Amniotic stem cell (primary cell): ENCODE results near the gene CCDC33.

ENCODE experiments used
- DNase-seq: peaks from one replicate; lab custom pipeline; 2025; lab: John Stamatoyannopoulos, UW

The CCDC33 gene

GRCh38 chr15:74235962-74236361 lies at the start of gene CCDC33:
TSS of gene CCDC33 (plus strand) at chr15:74236326. CDS start at chr15:74236720, 394 bp downstream.
- DNase-seq, result no peak

DNA sequence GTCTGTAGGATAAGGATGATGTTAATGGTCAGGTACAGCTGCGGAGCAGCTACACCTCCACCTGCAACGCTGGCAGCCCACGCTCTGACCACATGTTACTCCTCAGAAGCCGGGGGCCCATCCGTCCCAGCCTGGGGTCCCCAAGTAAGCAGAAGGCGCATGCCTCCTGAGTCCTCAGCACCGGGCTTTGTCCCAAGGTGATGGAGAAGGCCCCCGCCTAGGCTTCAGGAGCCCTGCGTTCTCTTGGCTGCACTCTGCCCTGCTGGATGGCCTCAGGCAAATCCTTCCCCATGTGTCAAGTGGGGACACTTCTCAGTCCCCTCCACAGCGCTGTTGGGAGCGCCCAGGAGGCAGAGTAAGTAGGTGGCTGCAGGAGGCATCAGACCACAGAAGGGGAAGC lies 47.9 kb upstream of the CCDC33 start:
- no peak for DNase-seq

DNA sequence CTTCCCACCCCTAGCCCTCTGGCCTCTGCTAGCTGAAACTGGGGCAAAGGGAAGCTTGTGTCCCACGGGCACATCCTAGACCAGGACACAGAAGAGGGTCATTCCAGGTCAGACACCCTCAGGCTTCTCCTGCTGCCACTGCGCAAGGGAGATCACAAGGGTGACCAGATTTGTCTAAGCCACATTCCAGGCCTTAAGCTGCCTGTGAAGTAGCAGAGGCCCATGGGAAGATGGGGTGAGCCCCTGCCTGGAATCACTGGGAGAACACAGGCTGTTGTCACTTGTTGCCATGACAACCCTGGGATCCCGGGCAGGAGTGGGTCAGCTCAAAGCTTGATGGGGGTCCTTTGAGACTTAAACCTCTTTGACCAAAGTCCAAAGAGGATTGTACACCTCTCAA lies 44.3 kb upstream of the CCDC33 start:
- no peak for DNase-seq

- DNase-seq, result no peak
Measured at GRCh38 chr15:74192751-74193150, 43.4 kb upstream of the CCDC33 start.

- DNase-seq, result peak; percentile 82
Measured at GRCh38 chr15:74193299-74193718, 42.8 kb upstream of the CCDC33 start.

DNA sequence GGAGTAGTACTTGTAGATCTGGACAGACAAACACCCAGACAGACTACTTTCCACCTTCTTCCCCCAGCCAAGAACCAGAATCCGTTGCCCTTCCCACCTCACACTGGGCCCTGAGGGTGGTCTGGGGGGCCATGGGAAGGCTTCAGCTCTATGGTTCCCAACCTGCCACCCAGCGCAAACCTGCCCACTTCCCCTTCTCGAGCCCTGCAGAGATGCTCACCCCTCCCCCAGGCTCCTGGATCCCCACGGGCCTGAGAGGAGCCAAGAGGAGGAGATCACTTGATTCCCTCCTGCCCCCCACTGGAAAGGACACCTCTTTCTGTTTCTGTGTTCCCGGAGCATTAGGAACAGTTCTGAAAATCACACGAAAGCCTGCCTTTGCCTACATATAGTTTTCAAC lies 42.2 kb upstream of the CCDC33 start:
- no peak for DNase-seq

GRCh38 chr15:74194572-74195559 lies 41.3 kb upstream of the CCDC33 start:
- no peak for DNase-seq

DNA sequence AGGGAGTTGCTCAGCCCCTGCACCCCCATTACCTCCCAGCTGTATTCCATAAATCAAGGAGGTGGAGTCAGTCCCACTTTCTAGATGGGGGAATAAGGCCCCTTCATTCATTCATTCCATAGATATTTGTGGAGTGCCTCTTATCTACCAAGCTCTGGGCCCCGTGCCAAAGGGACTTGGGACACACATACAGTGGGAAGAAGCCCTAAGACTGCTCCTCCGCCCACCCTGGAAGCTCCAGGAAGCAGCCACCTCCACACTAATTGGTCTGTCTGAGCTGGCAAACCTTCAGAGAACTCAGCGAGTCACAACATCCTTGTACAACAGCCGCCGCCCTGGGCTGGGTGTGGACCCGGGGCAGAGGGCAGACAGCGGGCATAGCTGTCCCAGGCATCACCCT lies 40.0 kb upstream of the CCDC33 start:
- peak; percentile 71 for DNase-seq

- DNase-seq, result no peak
Measured at GRCh38 chr15:74197176-74197965, 38.8 kb upstream of the CCDC33 start.

GRCh38 chr15:74199297-74199652 lies 36.9 kb upstream of the CCDC33 start:
- DNase-seq, result no peak

GRCh38 chr15:74200412-74200815 lies 35.7 kb upstream of the CCDC33 start:
- peak; percentile 88 for DNase-seq

GRCh38 chr15:74200871-74201419 lies 35.2 kb upstream of the CCDC33 start:
- no peak for DNase-seq

DNA sequence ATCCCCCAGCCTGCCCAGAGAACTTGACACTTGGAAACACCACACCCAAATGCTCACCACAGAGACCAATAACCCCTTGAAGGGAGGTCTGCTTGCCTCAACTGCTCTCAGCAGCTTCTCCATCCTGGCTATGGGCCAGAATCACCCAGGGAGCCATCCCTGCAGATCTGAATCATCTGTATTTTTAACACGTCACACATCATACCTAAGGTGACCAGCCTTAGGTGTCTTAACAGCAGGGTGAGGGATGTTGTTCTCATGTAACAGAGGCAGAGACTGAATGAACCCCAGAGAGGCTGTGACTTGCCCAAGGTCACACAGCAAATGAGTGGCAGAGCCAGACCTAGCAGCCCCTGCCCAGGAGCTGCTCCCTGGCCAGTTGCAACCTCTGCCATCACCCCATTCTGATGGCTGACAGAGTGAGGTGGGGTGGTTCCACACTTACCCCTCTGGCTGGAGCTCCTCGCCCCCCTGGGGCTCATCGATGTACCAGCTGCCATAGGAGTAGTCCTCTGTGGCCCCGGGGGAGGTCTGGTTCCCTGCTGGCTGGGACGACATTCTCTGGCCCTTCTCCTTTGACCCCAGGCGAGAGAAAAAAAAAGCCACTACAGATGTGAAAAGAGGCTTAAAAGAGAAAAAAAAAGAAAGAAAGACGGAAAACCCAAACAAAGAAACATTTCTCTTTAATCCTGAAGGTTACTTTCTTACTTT lies 34.3 kb upstream of the CCDC33 start:
- no peak for DNase-seq

DNA sequence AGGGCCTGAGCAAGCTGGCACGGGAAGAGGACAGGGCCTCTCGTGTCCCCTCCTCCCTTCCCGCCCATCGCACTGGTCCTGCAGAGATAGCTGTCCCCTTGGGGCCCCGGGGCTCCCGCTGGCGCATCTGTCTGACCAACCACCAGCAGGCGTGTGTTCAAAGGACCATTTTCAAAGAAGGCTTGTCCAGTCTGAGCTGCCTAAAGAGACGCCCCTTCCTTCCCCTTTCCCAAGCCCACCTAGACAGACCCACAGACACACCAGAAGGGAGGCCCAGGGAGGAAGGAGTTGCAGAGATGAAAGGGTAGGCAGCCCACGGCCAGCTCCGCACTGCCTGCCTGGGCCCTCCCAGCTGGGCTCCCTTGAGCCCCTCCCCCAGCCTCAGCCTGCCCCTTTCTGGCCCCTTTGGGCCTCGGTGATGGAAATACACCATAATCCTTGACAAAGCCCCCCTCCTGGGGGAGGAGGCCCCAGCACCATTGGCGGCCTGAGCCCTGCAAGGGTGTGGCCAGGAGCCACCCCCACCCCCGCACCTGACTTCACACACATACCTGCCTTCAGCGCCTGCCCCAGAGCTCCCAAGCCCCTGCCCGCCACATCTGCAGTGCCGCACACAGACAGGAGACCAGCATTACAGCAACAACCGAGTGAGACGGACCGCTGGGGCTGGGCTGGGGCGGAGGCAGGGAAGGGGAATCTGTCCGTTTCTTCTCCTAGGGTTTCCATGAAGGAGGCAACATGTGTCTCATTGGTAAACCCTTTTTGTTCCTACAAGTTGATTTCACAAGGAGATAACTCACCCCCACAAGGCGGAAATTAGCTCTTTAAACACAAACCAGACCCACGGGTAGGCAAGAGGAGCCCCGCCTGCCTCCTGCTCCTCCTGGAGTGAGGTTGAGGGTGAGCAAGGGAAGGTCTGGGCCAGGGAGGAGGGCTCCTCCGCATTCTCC lies 33.4 kb upstream of the CCDC33 start, which contains the start of gene STRA6:
Gene STRA6 (minus strand): TSS at position 336 of the 950 bp plus-strand sequence. CDS start 520 bp downstream, outside the sequence.
- DNase-seq, result no peak

DNA sequence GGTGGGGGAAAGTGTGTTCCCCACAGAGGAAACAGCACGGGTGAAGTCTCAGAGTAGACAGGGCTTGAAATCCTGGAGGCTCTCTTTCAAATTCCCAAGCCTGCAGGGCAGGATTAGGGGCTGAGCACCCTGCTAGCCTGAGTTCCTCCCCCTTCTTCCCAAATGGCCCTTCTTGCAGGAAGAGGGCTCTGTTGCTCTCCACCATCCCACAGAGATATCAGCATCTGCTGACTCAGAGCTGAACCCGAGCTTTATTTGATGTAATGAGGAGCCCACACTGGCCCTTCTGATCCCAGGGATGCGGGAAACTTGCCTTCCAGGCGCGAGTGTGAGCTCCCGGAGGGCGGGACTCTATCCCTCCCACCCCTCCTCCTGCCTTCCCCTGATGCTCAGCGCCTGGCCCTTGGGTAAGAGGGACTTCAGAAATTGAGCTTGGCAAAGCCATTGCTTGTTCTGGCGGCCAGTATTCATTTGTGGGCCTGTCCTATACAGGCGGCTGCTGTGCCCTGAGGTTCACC lies 32.2 kb upstream of the CCDC33 start:
- DNase-seq, result peak; percentile 42

GRCh38 chr15:74205582-74205947 lies 30.6 kb upstream of the CCDC33 start:
- DNase-seq, result no peak

DNA sequence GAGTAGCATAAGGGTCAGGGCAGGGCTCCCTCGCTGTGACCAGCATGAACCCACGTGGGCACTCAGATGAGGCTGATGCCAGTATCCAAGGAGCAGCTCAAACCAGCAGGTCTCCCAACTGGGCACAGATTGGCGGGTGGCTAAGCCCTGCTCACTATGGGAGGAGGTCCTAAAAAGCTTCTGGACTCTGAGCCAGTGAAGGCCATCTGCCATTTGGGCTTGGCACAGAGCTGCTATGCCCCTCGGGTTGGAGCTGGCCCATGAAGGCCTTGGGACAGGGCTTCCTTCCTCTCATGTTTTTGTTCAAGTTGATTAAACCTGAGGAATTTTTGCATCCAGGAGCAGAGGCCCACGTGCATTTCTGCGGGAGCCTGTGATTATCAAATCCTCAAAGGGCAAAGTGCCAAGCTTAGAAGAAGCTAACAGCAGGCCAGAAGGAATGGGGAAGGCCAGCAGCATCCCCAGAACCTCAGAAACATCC lies 29.3 kb upstream of the CCDC33 start:
- peak; percentile 24 for DNase-seq

- DNase-seq, result no peak
Measured at GRCh38 chr15:74207652-74208440, 28.3 kb upstream of the CCDC33 start.

DNA sequence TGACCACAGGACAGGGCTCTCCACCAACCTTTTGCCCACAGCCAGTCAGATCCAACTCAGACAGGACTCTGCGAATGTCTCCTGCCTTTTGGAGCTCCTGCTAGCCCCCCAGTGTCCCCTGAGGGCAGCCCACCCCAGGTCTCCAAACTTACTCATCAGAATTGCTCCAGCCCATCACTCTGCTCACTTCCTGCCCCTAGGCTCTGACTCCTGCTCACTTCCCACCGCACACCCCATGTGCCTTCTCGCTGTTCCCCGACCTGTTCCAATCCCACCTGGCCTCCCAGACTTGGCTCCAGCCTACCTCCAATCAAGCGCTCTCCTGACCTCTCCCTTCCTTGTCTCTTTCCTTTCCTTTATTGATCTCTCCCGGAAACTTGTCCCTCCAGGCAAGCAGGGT lies 27.6 kb upstream of the CCDC33 start:
- no peak for DNase-seq
